Lung (tissue), 12 donors: ENCODE results near the gene ACTN4. TPM values are rescaled to one million over a fixed set of nuclear protein-coding genes. Genes with fewer than 3 reads are reported as not detected.

Experiments used
- ATAC-seq: fragments of 200-7000 bp; cut with Tn5 transposase; one replicate; pipeline ENCODE4 v1.9.1; 2020; ENCODE audit warnings: moderate number of reproducible peaks; ENCODE audit not compliant: insufficient read depth, low FRiP score
- DNase-seq, 3 donors: peaks; one replicate each; pipeline ENCODE4 v3.0.0-alpha.2; 2013 to 2017
- H3K27ac ChIP-seq, 2 donors: one replicate each; pipeline ENCODE4 v1.5.1; 2013; ENCODE audit warnings: mild to moderate bottlenecking in 2 of 2, moderate library complexity in 2 of 2, control low read depth in 1 of 2, inconsistent platforms in 1 of 2, low read depth in 1 of 2, low read length in 1 of 2
- H3K27me3 ChIP-seq, 3 donors: one replicate each; pipeline ENCODE4 v1.5.1; 2013; ENCODE audit warnings: low read length in 2 of 3; ENCODE audit not compliant: control insufficient read depth in 3 of 3, insufficient read depth in 3 of 3
- H3K36me3 ChIP-seq, 4 donors: one replicate each; pipeline ENCODE4 v1.5.1; 2013; ENCODE audit warnings: low read length in 4 of 4, mild to moderate bottlenecking in 1 of 4, moderate library complexity in 1 of 4; ENCODE audit not compliant: control insufficient read depth in 4 of 4, insufficient read depth in 4 of 4
- H3K4me1 ChIP-seq, 5 donors: one replicate each; pipeline ENCODE4 v1.5.1; 2013; ENCODE audit warnings: low read length in 5 of 5, mild to moderate bottlenecking in 2 of 5, moderate library complexity in 1 of 5; ENCODE audit not compliant: control insufficient read depth in 5 of 5, insufficient read depth in 5 of 5
- H3K4me3 ChIP-seq: one replicate; pipeline ENCODE4 v1.5.1; 2013; ENCODE audit warnings: mild to moderate bottlenecking, control low read depth, moderate library complexity
- H3K9ac ChIP-seq, 2 donors: one replicate each; pipeline ENCODE4 v1.5.1; 2013; ENCODE audit warnings: low read length in 2 of 2, control low read depth in 1 of 2; ENCODE audit not compliant: insufficient read depth in 1 of 2
- H3K9me3 ChIP-seq, 4 donors: one replicate each; pipeline ENCODE4 v1.5.1; 2013; ENCODE audit warnings: low read length in 3 of 4, mild to moderate bottlenecking in 1 of 4, moderate library complexity in 1 of 4; ENCODE audit not compliant: control insufficient read depth in 4 of 4, insufficient read depth in 3 of 4
- WGBS, 2 donors: extraction: QIAGEN DNeasy Blood & Tissue Kit; methylation state at CpG; one replicate each; pipeline ENCODE4 v1.1.7; 2013; 5-methylcytosine and 5-hydroxymethylcytosine counted together
- polyA plus RNA-seq, 2 donors: library from polyadenylated mRNA; stranded (reverse); fragments of 200-250 nt; gene quantifications; one replicate each; pipeline ENCODE4 v1.2.1, GENCODE V29; 2013
- total RNA-seq, 2 donors: library from RNA; depleted of rRNA in 1 of 2; stranded (reverse); fragments of >200 nt in 1 of 2; gene quantifications; one replicate each; pipeline ENCODE4 v1.2.1, GENCODE V29; 2014 to 2021
- TF ChIP-seq, protein P1 (sequence below): IDR thresholded peaks from 2 replicates; pipeline ENCODE4 v1.5.1; 2012; ENCODE audit warnings: mild to moderate bottlenecking; ENCODE audit errors: control extremely low read depth, extremely low read depth
- donor health status: control.
- donor health status: control.
- donor health status: Bipolar disorder and iron deficiency.
- donor health status: healthy.
- donor health status: DM: yes; HTN: yes; CAD: no.

Gene ACTN4
- total and polyA plus RNA-seq, 4 donors, result 229 to 552 (median 367) TPM

DNA sequence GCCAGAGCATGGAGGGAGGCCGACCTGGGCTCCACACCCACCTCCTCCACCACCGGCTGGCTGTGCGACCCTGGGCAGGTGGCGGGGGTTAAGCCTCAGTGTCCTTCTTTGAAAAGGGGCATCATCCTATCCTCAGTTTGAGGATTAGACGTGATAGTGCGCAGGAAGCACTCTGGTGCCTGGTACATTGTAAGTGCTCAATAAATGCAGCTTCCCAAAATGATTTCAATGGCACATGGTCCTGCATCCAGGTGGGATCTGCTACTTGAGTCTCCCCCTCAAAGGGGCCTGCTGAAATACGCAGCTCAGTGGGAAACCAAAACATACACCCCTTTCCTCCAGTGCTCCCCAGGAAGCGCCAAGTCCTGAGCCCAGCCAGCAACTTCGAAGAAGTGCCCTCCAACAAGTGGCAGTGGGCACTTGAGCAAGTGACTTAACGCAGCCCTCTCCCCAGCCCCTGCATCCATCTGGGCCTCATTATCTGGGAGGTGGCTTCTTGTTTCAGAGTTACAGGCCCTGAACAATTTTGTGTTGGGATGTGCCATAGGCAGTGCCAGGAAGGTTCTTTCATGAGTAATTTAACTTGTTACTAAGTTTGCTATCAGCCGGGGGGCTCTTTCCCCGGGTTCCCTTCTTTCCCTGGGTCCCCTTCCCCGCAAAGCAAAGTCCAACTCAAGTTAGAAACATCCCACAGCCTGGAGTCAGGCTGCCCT is 17.9 kb downstream of the ACTN4 start:
- no peak for ATAC-seq
- Histone ChIP-seq H3K27ac (peak overlapping the region; percentile 94 to 95), H3K4me1 (peaks cover 41 to 74% (median 68%) of the 10 kb centered on the region in 5 donors), H3K36me3 (peaks cover 0 to 8% (median 4%) of the 10 kb centered on the region in 4 donors), H3K9ac (peak overlapping the region in 1 of 2 donors; percentile 38), H3K9me3 (no peaks in the 10 kb centered on the region), H3K4me3 (no peak overlapping the region), H3K27me3 (no peaks in the 10 kb centered on the region)
- DNase-seq, result no peak
- WGBS, 2 donors, result 57 to 70% methylated on average over 13 of the region's 13 CpGs
- TF ChIP-seq, protein P1, sequence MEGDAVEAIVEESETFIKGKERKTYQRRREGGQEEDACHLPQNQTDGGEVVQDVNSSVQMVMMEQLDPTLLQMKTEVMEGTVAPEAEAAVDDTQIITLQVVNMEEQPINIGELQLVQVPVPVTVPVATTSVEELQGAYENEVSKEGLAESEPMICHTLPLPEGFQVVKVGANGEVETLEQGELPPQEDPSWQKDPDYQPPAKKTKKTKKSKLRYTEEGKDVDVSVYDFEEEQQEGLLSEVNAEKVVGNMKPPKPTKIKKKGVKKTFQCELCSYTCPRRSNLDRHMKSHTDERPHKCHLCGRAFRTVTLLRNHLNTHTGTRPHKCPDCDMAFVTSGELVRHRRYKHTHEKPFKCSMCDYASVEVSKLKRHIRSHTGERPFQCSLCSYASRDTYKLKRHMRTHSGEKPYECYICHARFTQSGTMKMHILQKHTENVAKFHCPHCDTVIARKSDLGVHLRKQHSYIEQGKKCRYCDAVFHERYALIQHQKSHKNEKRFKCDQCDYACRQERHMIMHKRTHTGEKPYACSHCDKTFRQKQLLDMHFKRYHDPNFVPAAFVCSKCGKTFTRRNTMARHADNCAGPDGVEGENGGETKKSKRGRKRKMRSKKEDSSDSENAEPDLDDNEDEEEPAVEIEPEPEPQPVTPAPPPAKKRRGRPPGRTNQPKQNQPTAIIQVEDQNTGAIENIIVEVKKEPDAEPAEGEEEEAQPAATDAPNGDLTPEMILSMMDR, result no peak

DNA sequence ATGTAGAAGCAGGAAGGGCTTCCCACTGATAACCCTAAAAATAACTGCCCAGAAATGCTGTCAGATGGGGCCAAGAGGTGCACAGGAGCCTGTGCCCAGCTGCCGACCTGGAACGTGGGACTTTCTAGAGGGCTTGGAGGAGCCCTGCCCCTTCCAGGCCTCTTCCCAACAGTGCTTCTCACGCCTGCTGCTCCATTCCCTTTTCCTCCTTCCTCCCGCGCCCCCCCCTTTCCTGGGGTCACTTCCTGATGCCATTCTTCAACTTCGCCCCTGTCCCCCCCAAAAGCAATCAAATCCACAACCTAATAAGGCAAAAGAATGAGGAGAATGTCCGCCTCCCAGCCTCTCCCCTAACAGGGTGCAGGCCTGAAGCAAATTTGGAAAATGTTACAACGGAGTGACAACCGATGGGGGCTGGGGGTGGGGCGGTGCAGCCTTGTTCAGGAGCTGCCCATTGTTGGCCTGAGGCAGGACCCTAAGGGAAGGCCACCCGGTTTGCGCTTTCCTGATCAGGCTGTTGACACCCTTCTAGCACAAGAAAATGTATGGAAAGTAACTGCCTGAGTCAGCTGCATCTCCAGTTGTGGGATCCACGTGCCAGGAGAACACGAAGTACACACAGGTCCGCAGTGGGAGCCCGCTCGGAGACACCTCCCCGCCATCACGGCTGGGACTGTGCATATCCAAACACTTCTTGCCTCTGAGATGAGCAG is 18.7 kb downstream of the ACTN4 start:
- WGBS, 2 donors, result 36 to 47% methylated on average over 17 to 19 of the region's 19 CpGs

DNA sequence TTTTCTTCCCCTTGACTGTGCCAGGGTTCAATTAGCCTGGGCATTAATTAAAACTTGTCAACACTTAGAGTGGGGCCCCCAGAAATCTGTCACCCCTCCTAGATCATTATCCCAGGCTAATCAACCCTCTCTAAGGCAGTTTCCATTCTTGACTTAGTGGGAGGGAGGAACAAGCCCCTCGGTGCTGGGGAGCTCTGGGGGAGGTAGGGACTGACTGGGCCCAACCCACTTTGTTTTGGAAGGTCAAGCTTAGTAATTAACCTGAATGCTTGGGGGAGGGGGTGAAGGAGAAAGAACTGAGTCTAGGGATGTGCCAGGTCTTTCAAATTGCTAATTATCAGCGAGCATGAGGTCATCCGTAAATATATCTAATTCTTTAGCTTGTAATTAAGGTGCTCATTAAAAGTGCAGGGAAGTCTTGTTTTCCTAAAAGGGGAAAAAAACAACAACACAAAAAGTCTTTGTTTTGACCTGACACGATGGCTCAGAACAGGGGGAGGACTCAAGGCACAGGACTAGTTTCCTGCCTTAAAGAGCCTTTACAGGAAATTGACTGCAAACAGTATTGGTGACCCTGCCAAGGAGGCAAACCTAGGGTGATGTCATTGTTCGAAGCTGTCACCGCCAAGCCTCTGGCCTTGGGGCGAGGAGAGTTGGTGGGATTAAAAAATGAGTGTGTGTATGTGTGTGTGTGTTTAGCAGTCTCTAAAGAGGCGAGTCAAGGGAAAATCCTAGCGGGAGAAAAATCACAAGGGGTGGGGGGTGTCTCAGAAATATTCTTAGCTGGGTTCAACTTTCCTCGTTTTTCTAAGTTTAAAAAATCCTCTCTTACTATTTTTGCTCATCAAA is 19.4 kb downstream of the ACTN4 start:
- 32 to 41% methylated on average over 10 of the region's 10 CpGs for WGBS, 2 donors
- peak; percentile 86 to 90 (median 88) for DNase-seq
- no peak overlapping the region for H3K4me3 ChIP-seq

More for the DNA sequence above, 18.7 kb downstream of the ACTN4 start:
- Histone ChIP-seq H3K9me3 (no peaks in the 10 kb centered on the region), H3K4me1 (peaks cover 41 to 69% (median 64%) of the 10 kb centered on the region in 5 donors), H3K4me3 (no peak overlapping the region), H3K36me3 (peaks cover 0 to 5% (median 3%) of the 10 kb centered on the region in 4 donors), H3K27me3 (no peaks in the 10 kb centered on the region), H3K9ac (no peak overlapping the region), H3K27ac (peak overlapping the region; percentile 94 to 95)
- TF ChIP-seq, protein P1, result no peak
- peak; percentile 83 to 85 (median 84) for DNase-seq
- ATAC-seq, result peak; percentile 35

More for the DNA sequence above, 19.4 kb downstream of the ACTN4 start:
- no peaks in the 10 kb centered on the region for H3K27me3 ChIP-seq
- peak overlapping the region in 1 of 2 donors; percentile 2 for H3K9ac ChIP-seq
- peaks cover 0 to 5% (median 3%) of the 10 kb centered on the region in 4 donors for H3K36me3 ChIP-seq
- TF ChIP-seq, protein P1, result no peak
- no peak for ATAC-seq
- peaks cover 41 to 76% (median 62%) of the 10 kb centered on the region in 5 donors for H3K4me1 ChIP-seq
- peak overlapping the region; percentile 94 to 95 for H3K27ac ChIP-seq
- H3K9me3 ChIP-seq, result no peaks in the 10 kb centered on the region
